ENCODE results near the gene ZFP90.
"Not testable (repeated sequence)": the region's sequence is repeated elsewhere in the genome, so short reads cannot be mapped to it uniquely, and the experiment has no call there.

ZFP90 gene

DNA sequence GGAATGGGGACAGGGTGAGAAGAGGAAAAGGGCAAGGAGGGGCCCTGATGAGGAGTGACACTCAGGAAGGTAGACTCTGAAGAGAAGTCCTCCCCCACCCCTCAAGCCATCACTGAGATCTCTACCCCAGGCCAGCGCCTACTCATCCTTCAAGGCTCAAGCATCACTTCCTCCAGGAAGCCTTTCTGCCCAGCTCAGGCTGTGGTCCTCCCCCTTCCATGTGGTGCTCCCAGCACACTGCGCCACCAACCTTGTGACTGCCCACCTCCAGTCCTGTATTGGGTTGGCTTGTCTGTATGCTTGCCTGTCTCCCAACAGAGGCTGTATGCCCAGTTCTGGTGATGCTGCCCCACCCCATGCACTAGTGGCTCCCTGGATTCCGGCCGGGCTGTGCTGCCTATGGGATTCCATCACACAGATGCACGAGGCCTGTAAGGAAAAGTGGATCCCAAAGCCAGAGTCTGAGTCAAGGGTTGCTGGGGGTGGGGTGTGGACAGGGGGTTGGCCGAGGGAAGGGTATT, 19.8 kb upstream of the ZFP90 start:
- no peak for DNase-seq

DNA sequence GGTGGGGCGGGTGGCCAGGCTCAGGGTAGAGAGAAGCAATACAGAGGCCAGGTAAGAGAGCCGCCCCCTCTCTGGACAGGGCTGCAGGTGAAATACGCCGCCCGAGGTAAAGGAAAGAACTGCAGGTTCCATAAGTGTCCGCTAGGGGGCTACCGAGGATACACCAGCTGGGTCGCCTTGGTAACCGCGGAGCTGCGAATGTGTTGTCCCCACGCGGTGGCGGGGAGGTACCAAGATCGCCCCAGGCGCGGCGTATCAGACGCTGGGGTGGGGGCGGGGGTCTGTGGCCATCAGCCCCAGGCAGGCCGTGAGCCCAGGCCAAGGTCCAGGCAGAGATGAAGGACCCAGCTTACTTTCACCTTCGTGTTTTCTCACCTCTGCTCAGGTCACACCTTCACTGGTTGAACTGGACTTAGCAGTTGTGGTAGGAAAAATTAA, 18.4 kb upstream of the ZFP90 start:
- peak; percentile 96 for DNase-seq

DNA sequence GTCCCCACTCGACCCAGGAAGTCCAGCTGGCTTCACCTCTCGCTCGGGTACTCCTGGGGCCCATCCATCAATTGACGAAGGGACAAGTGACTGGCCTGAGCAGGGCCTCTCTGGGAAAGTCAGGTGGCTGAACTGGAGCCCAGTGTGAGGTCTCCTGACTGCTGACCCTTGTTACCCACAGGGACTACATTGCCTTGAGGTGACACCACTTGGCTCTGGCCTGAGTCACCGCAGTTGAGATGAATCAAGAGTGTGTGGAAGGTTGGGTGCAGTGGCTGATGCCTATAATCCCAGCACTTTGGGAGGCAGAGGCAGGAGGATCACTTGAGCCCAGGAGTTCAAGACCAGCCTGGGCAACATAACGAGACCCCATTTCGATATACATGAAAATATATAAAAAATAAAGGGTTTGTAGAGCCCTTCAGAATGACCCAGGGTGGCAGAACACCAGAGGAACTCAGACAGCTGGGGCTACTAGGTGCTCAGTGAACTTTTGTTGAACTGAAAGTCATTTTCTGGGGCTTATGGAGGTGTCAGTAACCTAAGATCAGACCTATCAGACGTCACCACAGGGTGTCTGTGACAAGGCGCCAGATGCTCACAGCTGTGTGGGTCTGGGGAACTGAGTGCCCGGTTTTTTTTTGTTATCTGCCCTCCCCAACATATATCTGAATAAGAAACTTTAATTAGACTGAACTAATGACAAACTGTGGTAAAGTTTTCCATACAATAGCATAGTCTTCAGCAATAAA, 14.8 kb upstream of the ZFP90 start:
- no peak for DNase-seq

DNA sequence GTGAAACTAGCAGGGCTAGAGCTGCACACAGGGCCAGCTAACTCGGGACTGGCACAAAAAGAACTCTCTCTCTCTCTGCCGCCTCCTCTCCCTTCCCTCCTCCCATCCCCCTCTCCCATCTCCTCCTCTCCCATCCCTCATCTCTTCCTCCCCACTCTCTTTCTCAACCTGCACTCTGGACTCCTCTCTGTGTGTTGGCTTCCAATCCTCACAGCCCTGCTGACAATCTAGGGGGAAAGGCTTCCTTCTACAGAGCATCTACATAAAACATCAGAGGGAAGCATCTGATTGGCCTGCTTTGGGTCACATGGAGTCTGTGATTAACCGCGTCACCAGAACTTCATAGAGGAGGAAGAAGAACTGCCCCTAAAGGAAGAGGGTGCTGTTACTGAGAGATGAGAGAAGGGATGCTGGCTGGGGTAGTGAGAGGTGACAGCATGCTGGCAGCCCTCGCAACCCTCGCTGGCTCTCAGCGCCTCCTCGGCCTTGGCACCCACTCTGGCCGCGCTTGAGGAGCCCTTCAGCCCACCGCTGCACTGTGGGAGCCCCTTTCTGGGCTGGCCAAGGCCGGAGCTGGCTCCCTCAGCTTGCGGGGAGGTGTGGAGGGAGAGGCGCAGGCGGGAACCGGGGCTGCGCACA, 12.8 kb upstream of the ZFP90 start:
- DNase-seq: no peak

DNA sequence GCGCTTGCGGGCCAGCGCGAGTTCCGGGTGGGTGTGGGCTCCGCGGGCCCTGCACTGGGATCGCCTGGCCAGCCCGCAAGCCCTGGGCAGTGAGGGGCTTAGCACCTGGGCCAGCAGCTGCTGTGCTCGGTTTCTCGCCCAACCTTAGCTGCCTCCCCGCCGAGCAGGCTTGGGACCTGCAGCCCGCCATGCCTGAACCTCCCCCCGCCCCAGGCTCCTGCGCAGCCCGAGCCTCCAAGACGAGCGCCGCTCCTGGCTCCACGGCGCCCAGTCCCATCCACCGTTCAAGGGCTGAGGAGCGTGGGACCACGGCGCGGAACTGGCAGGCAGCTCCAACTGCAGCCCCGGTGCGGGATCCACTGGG, 12.3 kb upstream of the ZFP90 start:
- no peak for DNase-seq

DNA sequence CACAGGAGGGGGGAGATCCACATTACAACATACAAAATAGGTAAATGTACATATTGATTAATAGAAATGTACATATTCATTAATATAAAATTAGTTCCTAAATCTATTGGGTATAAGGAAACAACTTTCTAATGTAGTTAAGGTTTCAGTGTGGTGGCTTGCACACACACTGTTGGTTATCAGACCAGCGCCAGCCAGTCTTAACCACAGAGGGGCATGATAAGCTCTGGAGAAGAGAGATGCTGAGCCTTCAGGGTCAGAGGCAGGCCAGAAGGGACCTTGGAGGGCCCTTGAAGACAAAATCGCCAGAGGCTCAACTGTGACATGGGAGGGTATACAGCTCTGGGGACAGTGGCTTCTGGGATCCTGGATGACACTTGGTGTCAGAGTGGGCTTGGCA, 10.9 kb upstream of the ZFP90 start:
- no peak for DNase-seq

DNA sequence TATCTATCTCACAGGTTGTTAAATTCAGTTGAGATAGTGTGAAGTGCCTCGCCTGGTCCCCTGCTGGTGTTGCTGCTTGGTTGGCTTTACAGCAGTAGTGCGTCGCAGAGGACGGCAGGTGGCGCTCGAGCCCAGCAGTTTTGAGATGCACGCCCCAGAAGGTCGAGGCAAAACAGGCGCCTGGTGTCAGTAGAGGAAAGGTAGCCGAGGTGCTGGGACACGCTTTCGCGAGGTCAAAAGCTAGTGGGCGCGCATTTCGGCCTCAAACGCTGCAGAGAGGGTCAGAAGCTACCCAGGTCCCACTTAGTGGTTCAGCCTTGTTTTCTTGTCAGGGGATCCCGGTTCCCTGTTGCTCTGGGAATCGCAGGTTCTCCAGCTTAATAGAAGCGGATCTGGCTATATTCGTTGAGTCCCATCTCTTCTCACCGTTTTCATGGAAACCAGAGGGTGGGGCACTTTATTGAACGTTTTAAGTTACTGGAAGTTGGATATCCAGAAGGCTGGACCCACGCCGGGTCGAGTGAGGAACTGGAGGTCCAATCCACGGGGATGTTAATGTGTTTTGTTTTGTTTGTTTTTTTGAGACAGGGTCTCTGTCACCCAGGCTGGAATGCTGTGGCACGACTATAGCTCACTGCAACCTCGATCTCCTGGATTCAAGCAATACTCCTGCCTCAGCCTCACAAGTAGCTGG, 10.3 kb upstream of the ZFP90 start:
- DNase-seq: peak; percentile 86

DNA sequence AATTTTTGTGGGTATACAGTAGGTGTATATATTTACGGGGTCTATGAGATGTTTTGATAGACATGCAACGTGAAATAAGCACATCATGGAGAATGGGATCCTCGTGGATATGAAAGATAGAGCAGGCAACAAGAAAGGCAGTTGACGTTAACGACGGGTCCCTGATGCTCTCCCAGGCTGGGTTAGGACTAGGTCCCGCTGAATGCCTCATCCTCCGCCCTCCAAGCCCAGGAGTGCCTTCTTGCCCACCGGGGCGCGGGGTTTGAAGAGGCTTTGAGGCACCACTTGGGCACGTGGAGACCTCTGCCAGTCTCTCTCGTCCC, 9.5 kb upstream of the ZFP90 start:
- DNase-seq: no peak

DNA sequence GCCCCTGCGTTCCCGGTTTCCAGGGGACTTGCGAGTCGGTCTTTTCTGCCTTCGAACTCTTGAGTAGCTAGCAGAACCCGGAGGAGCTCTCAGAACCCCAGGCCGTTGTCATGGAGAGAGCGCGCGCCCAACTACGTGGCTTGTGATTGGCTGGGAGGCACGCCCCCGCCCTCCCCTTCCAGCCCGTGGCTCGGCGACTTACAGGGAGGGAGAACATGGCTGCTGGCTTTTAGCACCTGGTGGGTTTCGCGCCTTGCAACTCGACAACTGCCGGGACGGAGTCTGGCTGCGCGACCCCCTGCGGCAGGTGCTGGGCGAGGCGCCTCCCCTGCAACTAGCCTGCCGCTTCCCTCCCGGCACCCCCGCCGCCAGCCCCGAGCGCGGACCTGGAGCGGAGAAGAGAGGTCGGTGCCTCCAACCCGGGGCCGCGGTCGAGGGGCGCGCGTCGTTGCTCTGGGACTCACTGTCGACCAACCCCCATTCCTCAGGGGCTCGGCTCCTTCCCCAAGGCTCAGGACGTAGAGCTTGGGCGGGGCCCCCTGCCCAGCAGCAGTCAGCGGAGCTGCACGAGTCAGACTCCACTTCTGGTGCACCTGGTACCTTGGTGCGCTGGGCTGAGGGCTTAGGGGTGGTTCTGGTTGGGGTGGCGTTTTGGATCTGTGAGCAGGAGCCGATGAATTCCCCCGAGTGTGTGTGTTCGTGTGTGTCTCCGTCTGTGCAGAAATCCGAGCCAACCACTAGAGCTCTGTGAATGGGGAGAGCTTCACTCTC, 9.0 kb upstream of the ZFP90 start:
- peak; percentile 89 for DNase-seq

DNA sequence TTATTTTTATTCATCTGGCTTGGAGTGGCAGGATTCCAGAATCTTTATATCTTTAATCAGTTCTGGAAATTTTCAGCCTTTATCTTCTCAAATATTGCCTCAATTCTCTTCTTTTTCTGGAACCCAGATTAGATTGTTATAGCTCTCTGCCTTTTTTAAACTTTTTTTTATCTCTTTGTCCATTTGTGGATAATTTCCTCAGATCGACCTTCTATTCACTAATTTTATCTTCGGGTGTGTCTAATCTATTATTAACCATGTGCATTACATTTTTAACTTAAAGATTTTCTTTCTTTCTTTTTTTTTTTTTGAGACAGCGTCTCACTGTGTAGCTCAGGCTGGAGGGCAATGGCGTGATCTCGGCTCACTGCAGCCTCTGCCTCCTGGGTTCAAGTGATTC, 5.2 kb upstream of the ZFP90 start:
- no peak for DNase-seq

DNA sequence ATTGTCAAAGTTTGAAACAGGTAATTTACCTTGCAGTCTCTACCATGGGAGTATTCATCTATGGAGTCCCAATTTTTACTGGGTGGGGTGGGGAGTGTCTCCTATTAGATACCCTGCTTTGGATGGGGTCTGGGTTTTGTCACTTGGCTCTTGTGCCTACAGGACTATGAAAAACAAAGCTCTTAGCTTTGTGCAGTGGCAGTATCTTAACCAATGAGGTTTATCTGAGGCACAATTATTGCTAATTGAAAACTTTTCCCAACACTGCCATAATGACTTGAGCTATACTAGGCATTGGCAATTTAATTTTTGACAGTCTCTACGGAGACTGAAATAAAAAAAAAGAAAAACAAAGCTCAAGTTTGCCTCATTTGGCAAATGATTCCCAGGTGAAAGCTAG, 3.8 kb upstream of the ZFP90 start:
- no peak for DNase-seq

DNA sequence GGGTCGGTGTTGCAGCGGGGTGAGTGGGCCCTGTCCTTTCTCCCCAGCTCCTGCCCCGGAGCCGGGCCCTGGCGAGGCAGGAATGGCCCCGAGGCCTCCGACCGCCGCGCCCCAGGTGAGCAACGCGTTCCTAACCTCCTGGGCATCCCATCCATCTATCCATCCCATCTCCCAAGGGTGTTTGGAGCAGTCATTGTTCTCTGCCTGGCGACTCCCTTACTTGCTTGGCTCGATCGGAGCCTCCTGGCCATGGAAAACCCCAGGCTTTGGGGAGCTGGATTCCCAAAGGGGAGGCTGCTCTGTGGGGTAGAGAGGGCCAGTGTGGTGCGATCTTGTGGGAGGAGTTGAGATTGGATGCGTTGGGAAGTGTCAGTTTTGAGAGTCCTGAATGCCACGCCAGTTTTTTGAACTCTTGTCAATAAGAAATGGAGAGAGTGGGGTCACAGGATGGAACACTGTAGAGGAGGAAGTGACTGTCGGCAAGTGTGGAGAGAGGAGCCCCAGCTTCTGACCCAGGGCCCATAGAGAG, 684 bp downstream of the ZFP90 start:
- DNase-seq: peak; percentile 25

DNA sequence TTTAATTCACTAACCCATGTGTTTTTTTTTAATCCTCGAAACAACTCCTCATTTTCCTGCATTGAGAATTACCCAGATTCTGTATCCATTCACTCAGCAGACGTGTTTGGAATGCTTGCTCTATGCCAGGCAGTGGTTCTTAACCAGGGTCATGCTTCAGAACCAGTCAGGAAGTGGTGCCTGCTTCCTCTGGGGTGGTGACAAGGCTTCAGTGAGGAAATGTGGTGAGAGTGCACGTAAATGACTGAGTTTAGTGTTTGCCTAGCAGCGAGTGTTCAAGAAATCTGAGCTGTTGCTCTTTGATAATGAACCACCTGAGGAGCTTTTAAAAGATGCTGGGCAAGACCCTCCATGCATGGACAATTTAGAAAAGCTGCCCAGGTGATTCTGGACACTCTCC, 9.9 kb downstream of the ZFP90 start:
- DNase-seq: no peak

DNA sequence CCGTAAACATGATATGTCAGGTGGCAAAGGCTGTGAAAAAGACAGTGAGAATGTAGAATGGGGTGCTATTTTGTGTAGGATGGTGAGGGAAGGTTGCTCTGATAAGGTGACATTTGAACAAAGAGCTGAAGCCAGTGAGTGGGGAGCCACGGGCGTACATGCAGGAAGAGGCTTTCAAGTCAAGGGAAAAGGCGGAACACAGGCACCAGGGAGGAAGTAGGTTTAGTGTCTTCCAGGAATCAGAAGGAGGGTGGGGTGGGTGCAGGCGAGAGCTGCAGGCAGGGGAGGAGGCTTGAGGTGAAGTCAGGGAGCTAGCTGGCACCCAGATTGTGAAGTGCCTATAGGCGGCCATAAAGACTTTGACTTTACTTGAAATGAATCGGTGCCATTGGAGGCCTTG, 14.1 kb downstream of the ZFP90 start:
- no peak for DNase-seq

DNA sequence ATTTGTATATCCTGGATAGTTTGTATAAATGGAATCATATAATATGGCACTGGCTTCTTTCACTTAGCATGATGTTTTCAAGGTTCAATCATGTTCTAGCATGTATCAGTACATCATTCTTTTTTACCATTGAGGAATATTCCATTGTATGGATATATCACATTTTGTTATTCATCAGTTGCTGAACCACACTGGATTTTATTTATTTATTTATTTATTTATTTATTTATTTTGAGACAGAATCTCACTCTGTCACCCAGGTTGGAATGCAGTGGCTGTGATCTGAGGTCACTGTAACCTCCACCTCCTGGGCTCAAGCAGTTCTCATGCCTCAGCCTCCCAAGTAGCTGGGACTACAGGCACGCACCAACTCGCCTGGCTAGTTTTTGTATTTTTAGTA, 21.2 kb downstream of the ZFP90 start:
- not testable (repeated sequence) for DNase-seq

DNA sequence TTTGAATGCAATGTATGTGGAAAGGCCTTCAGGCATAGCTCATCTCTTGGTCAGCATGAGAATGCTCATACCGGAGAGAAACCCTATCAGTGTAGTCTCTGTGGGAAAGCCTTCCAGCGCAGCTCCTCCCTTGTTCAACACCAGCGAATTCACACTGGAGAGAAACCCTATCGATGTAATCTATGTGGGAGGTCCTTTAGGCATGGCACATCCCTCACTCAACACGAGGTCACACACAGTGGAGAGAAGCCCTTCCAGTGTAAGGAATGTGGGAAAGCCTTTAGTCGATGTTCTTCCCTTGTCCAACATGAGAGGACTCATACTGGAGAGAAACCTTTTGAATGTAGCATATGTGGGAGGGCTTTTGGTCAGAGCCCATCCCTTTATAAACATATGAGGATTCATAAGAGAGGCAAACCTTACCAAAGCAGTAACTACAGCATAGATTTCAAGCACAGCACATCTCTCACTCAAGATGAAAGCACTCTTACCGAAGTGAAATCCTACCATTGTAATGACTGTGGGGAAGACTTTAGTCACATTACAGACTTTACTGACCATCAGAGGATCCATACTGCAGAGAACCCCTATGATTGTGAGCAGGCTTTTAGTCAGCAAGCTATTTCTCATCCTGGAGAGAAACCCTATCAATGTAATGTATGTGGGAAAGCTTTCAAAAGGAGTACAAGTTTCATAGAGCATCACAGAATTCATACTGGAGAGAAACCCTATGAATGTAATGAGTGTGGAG, 24.7 kb downstream of the ZFP90 start:
- DNase-seq: no peak

DNA sequence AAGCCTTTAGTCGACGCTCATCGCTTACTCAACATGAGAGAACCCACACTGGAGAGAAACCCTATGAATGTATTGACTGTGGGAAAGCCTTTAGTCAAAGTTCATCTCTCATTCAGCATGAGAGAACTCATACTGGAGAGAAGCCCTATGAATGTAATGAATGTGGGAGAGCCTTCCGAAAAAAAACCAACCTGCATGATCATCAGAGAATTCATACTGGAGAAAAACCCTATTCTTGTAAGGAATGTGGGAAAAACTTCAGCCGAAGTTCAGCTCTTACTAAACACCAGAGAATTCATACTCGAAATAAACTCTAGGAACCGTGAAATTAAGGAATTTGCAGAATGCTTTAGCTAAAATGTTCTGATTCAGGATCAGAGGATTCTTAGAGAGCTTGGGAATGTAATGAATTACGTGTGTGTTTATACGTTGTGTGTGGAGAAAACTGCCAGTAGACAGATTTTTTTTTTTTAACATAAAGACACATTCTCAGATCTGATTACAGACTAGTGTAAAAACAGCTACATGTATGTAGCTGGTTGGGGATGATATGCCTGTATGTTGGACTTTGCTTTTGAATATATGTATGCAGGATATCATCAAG, 25.4 kb downstream of the ZFP90 start:
- DNase-seq: peak; percentile 1

DNA sequence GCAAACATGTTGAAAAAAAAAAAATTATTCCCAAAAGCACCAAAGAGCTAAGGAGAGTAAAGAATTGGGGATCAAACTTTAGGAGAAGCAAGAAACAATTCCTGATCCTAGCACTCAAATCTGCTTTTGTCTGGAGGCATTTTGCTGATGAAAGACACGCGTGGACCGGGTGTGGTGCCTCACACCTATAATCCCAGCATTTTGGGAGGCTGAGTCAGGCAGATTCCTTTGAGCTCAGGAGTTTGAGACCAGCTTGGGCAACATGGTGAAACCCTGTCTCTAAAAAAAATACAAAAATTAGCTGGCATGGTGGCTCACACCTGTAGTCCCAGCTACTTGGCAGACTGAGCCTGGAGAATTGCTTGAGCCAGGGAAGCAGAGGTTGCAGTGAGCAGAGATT, 35.4 kb downstream of the ZFP90 start:
- no peak for DNase-seq

DNA sequence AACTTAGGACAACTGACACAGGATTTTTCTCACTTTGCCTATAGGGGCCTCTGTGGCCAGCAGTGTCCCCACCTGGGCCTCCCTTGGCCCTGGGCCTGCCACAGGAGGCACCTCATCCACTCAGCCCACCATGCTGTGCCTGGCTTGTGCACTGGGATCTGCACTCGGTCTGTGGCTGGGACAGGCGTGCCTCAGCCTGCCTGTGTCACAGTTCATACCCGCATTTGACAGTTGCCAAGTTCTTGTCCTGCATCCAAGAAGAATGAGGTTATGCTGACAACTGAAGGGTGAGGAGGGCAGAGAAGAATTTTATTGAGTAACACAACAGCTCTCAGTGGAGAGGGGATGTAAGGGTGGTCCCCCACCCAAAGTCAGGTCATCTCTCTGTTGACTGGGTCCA, 36.0 kb downstream of the ZFP90 start:
- no peak for DNase-seq

DNA sequence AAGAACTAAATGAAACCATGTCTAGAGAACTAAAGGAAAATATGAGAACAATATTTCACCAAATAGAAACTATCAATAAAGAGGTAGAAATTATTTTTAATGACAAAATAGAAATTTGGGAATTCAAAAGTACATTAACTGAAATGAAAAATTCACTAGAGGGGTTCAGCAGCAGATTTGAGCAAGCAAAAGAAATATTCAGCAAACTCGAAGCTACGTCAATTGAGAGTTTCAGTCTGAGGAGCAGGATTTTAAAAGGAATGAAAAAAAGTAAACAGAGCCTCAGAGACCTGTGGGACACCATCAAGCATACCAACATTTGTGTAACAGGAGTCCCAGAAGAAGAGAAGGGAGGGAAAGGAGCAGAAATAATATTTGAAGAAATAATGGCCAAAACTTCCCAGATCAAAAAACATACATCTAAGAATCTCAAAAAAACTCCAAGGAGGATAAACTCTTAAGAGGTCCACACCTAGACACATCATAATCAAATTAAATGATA, 38.3 kb downstream of the ZFP90 start:
- DNase-seq: no peak

DNA sequence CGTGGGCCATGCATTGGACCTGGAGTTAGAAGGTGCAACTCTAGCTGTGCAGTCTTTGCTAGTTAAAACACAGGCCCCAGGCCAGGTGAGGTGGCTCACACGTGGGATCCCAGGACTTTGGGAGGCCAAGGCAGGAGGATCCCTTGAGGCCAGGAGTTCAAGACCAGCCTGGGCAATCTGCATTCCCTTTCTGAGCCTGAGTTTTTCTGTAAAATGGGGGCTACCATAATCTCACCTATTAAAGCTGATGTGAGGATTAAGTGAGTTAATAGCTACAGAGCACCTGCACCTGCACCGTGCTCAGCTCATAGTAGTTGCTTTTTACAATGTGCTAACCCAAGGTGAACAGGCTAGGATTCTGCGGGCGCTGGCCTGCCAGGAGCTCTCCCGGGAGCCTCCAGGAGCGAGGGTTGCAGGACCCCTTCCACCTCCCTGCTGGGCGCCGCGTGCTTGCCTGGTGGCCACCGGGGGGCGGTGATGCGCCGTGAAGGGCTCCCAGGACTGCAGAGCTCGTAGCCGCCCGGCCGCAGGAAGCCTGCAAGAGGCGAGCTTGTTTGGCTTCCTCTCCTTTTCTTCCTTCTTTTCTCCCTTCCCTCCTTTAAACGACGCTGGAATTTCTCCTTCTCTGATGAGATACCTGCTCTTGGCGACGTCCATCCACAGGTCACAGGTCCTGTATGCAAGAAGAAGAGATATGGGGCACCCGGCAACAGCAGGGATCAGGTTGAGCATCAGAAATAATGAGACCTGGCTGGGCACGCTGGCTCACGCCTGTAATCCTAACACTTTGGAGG, 51.3 kb downstream of the ZFP90 start:
- peak; percentile 66 for DNase-seq

All from NCI-H82 (cell line).